Germinal center (tissue), 1 donor: ENCODE data around the gene CCL8.
"Not testable (repeated sequence)": the region's sequence is repeated elsewhere in the genome, so short reads cannot be mapped to it uniquely, and the experiment has no call there.

Experiments
- DNase-seq: peaks from one replicate; pipeline ENCODE4 v3.0.0; 2012; ENCODE audit warnings: mixed read lengths, low spot score

CCL8 gene

DNA sequence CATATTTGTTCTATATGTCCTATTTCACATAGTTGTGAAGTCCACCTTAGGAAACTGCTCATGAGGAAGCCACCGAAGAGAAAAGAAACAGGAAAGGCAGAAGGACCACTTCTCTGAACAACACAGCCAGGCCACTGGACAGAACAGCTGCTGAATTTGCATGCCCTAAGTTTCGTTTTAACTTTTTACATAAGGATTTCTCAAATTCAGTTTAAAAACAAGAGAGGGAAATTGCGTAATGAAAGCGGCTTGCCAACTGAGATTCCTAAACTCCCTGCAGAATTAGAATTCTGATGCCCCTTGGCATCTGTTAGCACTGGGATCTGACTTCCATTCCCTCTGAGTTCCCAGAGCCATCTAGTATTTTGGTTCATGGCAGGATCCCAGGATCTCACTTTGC, 5.0 kb upstream of the CCL8 start:
- no peak for DNase-seq

DNA sequence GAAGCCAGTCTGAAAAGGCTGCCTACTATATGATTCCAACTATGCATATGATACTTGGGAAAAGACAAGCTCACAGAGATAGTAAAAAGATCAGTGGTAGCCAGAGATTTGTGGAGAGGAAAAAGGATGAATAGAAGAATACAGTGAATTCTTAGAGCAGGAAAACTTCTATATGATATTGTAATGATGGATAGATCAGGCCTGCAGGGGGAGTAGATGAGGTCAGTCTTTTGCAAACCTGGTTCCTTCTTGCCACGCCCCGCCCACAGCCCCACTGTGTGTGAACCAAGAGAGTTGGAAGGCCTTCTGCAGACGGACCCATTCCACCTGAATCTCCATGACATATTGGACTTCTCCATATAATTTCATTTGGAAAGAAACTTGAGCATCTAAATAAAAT, 761 bp upstream of the CCL8 start:
- peak; percentile 32 for DNase-seq

DNA sequence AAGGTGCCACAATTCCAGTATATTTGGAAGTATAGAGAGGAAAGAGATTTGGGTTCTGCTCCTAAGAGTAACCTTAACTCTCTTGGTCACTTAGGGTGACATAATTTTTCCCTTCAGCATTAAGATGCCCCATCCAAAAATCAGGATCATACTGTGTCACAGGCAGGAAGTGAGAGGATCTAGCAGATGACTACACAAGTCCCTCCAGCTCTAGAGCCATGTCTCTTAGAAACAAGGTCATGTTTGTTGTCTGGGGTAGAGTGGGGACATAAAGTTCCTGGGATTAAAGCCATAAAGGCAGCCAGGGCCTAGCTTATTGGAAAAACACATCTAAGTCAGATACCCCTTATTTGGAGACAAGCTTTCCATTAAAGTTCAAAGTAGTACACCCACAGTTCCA, 2.7 kb downstream of the CCL8 start:
- no peak for DNase-seq

DNA sequence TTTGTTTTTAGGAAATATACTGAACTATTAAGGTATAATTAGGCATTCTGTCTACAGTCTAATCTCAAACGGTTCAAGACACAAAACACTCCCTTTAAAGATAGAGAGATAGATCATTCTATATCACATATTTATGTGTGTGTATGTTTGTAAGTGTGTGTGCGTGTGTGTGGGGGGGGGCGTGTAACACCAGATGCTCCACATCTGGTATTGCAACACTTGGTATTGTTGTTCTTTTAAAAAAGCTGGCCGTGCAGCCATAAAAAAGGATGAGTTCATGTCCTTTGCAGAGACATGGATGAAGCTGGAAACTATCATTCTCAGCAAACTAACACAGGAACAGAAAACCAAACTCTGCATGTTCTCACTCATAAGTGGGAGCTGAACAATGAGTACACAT, 8.3 kb downstream of the CCL8 start:
- DNase-seq = not testable (repeated sequence)

DNA sequence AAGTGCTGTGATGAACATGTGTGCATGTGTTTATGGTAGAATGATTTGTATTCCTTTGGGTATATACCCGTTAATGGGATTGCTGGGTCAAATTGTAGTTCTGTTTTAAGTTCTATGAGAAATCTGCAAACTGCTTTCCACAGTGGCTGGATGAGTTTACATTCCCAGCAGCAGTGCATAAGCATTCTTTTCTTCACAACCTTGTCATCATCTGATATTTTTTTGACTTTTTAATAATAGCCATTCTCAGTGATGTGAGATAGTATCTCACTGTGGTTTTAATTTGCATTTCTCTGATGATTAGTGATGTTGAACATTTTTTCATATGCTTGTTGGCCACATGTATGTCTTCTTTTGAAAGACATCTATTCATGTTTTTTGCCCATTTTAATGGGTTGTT, 18.5 kb downstream of the CCL8 start:
- DNase-seq = no peak

DNA sequence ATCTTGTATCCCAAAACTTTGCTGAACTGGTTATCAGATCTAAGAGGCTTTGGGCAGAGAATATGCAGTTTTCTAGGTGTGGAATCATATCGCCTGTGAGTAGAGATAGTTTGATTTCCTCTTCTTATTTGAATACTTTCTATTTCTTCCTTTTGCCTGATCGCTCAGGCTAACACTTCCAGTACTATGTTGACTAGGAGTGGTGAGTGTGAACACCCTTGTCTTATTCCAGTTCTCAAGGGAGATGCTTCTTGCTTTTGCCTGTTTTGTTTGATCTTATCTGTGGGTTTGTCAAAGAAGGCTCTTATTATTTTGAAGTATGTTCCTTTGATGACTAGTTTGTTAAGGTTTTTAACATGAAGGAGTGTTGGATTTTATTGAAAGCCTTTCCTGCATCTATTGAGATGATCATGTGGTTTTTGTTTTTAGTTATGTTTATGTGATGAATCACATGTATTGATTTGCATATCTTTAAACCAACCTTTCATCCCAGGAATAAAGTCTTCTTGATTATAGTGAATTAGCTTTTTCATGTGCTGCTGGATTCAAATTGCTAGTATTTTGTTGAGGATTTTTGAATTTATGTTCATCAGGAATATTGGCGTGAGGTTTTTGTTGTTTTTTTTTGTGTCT, 20.0 kb downstream of the CCL8 start:
- DNase-seq = no peak

DNA sequence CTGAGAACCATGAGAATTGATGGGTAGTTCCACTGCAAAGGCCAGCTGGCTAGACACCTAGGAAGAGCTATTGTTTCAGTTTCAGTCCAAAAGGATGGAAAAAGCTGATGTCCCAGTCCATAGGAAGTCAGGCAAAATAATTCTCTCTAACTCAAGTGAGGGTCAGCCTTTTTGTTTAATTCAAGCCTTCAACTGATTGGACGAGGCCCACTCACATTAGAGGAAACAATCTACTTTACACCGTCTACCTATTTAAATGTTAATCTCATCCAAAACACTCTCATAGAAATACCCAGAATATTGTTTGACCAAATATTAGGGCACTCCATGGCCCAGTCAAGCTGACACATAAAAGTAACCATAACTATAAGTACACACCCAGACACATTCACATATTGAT, 22.7 kb downstream of the CCL8 start:
- no peak for DNase-seq

DNA sequence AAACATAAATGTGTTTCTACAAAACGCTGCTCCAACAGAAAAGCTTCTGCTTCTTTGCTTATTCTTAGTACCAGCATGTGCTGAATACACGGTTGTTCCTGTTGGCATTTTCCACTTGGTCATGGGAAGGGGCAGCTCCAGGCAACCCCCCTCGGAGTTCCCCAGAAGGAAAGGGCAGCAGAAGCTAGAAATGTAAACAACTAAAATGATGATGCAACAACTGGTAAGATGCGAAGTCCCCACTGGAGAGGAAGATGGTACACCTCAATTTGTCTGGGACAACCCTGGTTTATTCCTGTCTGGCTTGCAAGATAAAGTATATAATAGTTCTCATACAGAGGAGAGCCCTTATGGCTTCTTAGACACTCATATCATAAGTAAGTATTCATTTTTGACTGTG, 27.8 kb downstream of the CCL8 start:
- no peak for DNase-seq

DNA sequence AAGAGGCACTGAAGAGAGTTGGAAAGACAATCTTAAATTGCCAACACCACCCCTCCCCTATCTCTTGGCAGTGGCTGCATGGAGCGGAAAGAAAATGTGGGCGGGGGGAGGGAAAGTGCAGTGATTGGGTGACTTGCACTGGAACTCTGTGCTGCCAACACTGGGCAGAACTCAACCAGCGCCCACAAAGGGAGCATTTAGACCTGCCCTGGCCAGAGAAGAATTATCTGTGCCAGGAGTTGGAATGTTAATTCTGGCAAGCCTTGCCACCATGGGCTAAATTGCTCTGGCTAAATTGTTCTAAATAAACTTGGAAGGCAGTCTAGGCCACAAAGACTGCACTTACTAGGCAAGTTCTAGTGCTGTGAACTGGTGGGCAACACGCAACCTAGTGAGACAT, 30.5 kb downstream of the CCL8 start:
- DNase-seq = no peak

DNA sequence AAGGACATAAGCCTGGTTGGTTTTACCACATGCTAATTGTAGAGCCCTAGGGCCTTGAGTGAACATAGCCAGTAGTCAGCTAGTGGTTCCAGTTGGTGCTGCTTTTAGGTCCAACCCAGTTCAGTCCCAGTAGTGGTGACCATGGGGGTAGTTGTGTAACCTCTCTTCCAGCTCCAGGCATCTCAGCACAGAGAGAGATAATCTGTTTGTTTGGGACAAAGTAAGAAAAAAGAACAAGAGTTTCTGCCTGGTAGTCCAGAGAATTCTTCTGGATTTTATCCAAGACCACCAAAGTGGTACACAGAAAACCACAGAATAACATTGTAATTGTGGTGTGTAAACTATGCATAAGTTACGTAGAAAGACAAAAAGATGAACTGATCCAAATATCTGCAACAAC, 31.9 kb downstream of the CCL8 start:
- no peak for DNase-seq

DNA sequence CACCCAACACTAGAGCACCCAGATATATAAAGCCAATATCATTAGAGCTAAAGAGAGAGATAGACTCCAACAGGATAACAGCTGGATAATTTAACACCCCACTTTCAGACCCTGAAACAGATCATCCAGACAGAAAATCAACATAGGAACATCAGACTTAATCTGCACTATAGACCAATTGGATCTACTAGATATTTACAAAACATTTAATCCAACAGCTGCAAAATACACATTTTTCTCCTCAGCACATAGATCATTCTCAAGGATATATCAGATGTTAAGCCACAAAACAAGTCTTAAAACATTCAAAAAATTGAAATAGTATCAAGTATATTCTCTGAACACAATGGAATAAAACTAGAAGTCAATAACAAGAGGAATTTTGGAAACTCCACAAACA, 33.0 kb downstream of the CCL8 start:
- no peak for DNase-seq

DNA sequence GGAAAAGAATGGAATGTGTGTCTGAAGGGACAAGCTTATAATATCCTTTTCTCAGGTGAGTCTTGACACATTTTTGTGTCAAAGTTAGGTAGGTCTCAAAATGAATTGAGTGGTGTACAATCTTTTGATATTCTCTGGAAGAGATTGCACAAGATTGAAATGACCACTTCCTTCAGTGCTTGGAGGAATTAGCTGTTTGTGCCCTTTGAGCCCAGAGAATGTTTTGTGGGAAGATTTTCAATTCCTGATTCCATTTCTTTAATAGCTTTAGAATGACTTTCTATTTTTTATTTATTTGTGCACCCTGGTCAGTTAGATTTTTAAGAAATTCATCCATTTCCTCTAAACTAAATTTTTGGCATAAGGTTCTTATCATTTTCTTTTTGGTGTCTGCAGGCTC, 35.4 kb downstream of the CCL8 start:
- no peak for DNase-seq

DNA sequence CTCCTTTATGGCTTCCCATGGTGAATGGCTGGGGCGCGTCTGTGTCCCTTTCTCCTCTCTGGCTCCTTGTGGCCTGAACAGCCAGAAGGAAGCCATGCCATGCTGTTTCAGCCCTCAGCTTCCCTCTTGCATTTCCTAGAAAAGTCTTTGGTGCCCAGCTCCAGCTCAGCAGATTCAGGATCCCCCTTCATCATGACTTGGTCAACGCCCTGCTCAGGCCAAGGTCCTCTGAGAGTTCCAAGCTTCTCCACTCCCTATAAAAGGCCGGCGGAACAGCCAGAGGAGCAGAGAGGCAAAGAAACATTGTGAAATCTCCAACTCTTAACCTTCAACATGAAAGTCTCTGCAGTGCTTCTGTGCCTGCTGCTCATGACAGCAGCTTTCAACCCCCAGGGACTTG, 37.0 kb downstream of the CCL8 start, which contains the start of gene CCL13:
TSS of gene CCL13 (plus strand) at position 287 of the 400 bp plus-strand sequence. CDS start at position 334, 47 bp downstream.
- DNase-seq = no peak

DNA sequence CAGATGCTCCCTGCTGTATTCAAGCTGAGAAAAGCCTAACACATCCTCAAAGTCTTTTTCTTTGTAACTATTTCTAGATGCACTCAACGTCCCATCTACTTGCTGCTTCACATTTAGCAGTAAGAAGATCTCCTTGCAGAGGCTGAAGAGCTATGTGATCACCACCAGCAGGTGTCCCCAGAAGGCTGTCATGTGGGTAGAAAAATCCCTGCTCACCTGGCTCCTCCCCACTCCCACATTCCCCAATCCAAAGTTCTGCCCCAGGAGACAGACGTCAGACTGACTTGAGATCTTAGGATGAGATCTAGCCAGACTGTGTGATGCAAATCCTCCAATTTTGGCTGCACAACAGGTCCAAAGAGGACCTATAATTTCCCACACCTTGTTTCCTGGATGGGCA, 38.2 kb downstream of the CCL8 start:
- no peak for DNase-seq

DNA sequence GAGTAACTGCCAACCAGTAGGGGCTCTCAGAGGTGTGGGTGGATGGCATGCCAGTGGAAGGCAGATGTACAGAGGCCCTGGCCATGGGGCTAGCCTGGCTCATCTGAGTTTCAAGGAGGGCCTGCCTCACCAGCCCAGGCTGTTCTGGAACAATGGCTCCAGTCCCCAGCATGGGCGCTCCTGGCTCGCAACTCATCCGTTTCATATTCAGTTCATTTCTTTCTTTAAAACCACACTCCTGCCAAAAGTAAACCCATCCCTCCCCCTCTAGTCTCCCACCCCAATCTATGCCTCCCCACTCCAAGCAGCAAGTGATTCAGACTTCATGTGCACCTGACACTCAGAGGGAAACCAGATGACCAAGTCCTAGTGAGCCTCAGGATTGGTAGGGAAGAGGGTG, 39.4 kb downstream of the CCL8 start:
- no peak for DNase-seq

DNA sequence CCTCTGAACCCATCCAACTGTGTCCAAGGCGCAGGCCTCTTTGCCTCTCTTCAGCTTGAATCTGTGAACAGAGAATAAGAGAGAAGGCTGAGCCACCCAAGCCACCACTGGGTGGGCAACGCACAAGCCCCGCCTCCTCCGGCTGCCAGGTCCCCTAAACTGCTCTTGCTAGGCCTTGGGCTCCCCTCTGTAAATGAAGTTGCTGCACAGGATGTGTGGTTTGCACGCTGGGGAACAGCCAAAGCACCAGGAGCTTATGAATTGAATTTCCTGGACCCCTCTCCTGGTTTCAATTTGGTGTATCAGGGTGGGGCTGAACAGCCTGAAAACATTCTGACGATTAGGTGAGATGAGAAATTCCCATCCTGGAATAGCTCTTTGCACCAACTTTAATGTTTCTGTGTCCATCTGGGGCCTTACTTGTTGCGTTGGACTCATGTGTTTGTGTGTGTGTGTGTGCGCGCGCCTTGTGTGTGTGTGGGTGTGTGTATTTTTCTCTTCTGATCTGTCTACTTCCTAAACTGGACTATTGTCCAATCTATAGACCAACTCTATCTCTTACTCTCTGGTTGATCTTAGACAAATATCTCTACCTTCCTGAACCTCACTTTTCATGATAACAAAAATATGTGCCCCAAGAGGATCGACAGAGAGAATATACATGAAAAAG, 41.5 kb downstream of the CCL8 start:
- no peak for DNase-seq

DNA sequence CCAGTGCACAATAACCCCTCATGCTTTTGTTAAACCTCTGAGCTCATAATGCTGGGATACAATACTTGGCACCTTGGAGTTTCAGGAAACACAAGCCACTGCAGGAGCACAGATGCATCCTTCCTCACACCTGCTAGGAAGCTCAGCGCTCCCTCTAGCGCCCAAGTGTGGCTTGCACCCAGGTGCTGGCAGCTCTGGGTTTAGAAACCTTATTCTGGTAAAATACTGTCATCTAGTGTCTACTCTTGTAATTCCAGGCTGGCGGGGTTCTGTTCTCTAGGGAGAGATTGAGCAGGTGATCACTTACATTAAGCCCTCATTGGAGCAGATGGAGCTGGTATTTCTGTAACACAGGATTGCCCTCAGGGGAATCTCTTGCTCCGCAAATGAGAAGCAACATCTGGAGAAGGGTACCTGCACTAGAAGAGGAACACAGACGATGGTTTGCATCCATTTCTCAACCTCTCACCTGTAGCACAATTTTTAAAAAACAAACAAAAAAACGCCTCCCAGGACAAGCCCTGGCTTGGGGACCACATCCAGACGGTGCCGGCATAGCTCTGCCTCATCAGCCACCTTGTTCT, 42.3 kb downstream of the CCL8 start:
- peak; percentile 85 for DNase-seq

DNA sequence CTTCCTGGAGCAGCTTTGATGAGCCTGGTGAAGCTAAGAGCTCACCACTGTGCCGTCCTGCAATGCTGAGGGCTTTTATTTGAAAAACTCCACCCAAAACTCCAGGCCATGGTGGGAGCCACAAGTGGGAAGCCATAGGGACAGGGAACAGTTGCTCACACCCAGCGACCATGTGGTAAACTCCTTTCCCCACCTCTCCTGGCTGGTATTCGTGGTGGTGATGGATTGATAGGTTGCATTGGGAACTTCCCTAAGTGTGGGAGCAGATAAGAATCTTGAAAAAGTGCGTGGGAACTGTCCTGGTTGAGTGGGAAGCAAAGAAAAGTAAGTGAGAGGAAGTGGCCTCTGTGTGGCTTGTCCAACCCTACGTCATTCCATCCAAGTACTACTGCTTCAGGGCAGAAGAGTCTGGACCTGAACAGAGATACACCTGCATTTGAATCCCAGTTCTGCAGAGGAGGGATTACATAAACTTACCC, 44.0 kb downstream of the CCL8 start, which contains the start of gene CCL1:
TSS of gene CCL1 (minus strand) at position 51 of the 479 bp plus-strand sequence. CDS start 72 bp downstream, outside the sequence.
- no peak for DNase-seq

DNA sequence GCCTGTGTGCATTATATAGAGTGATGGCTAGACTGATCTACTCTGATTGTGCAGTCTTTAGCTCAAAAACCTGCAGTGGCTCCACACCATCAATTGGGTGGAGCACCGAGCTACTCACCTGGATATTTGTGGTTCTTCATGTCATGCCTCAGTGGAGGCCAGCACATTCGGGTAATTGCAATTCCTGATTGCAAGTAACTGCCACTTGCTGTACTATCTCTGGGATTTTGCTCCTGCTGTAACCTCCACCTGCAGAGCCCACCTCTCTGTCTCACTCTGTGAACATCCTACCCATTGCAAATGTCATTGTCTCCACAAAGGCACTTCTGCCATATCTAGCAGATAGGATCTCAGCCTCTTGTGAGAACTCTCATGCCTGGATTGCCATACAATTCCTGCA, 45.5 kb downstream of the CCL8 start:
- DNase-seq = no peak

DNA sequence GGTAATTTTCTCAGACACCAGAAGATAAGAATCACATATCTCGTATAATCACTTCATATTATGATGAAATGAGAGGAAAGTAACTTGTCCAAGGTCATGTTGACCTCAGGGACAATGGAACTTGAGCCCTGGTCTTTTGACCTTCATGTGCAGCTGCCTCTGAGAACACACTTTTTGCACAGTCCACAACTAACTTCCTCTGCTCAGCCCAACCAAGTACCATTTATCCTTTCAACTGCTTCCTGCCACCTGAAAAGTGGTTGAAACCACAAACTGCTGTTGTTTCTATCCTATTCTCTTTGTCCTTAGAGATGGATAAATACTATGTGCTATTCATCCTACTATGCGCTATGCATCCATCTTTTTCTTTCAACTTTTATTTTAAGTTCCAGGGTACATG, 46.1 kb downstream of the CCL8 start:
- DNase-seq = no peak

DNA sequence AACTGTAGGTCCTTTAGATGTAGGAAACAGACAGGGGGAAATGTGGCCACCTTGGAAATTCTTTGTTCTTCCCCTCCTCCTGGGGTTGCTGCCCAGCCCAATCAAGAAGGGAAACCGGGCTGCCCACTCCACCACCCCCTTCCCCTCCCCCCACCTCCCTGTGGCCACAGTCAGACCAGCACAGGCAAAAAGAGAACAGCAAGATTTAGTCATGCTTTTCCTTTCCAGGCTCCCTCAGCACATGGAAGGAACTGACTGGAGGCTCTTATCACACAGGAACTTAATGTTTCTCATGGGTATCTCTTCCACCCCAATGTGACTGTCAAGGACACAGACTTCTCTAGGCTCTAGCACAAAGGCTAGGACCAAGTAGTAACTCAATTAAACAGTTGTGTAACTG, 46.8 kb downstream of the CCL8 start:
- no peak for DNase-seq

DNA sequence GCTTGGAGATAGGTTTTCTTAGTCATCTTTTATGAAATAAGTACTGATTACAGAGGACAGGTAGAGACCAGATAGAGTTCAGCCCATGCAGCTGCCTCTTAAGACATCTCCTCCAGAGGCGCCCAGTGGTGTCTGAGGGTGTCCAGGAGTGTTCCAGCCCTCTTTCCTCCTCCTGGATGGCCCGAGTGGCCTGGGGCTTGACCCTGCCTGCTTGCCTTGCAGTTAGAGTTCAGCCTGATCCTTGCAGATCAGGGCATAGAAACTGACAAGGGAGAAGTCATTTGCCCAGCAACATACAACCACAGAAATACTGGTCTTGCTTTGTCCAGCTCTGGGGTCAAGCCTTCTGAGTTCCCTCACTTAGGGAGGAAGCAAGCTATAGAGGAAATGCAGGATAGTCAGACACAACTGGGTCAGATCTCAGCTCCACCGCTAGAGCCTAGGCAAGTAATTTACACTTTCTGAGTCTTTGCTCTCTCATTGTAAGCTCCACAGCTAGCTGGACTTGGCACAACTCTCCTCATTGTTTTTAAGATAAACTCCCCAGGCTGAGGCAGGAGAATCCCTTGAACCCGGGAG, 47.4 kb downstream of the CCL8 start:
- DNase-seq = no peak
